GM20000 (cell line): ENCODE data around the gene CACNB2.

Experiments used
- DNase-seq: peaks from one replicate; pipeline ENCODE4 v3.0.0; 2012; ENCODE audit warnings: low spot score
- CTCF ChIP-seq: IDR thresholded peaks from 2 replicates; pipeline ENCODE4 v1.5.1; 2012; ENCODE audit warnings: mild to moderate bottlenecking, control low read depth; ENCODE audit errors: extremely low read depth, missing control alignments

The CACNB2 gene

GRCh38 chr10:18323916-18324315 lies 183.7 kb downstream of the CACNB2 start:
- DNase-seq = no peak
- no peak for TF ChIP-seq CTCF

GRCh38 chr10:18325410-18325809 lies 185.2 kb downstream of the CACNB2 start:
- no peak for DNase-seq
- no peak for TF ChIP-seq CTCF

- no peak for DNase-seq
- TF ChIP-seq CTCF = no peak
Observed at GRCh38 chr10:18325889-18326531, 185.8 kb downstream of the CACNB2 start.

- TF ChIP-seq CTCF = no peak
- no peak for DNase-seq
Observed at GRCh38 chr10:18328941-18329340, 188.7 kb downstream of the CACNB2 start.

GRCh38 chr10:18332048-18332447 lies 191.8 kb downstream of the CACNB2 start:
- no peak for DNase-seq
- TF ChIP-seq CTCF = no peak

- TF ChIP-seq CTCF = no peak
- DNase-seq = no peak
Observed at GRCh38 chr10:18332484-18332883, 192.3 kb downstream of the CACNB2 start.

GRCh38 chr10:18333621-18334020 lies 193.4 kb downstream of the CACNB2 start:
- DNase-seq = no peak
- no peak for TF ChIP-seq CTCF
